ENCODE data around the gene PPP5C.

- no peak for TF ChIP-seq CTCF (IDR thresholded peaks at IDR 0.05 in 4 of 5, conservative IDR thresholded peaks at IDR 0.05 in 1 of 5)
- TF ChIP-seq POLR2A (IDR thresholded peaks at IDR 0.05), result no peak
These were observed 57.3 kb downstream of the PPP5C start for GRCh38 chr19:46404055-46404752.

Data from gastrocnemius medialis (tissue), 4 donors.